Uterus (tissue), 4 donors: Measurements from ENCODE around the gene CDK6. TPM values are rescaled to one million over a fixed set of nuclear protein-coding genes. Genes with fewer than 3 reads are reported as not detected.

Source experiments
- DNase-seq, 2 donors: peaks; one replicate each; pipeline ENCODE4 v3.0.0-alpha.2; 2019 to 2020
- H3K27ac ChIP-seq, 2 donors: fragments of 200-600 bp; sonication (generic); 1 replicate in 1 of 2; 2 replicates in 1 of 2; pipeline ENCODE4 v1.5.1; 2016 to 2018
- H3K27me3 ChIP-seq, 2 donors: fragments of 200-600 bp; sonication (generic); one replicate each; pipeline ENCODE4 v1.5.1; 2018 to 2019; ENCODE audit warnings: control low read depth in 1 of 2
- H3K36me3 ChIP-seq, 2 donors: fragments of 200-600 bp; sonication (generic); one replicate each; pipeline ENCODE4 v1.5.1; 2019; ENCODE audit warnings: control low read depth in 1 of 2
- H3K4me1 ChIP-seq, 2 donors: fragments of 200-600 bp; sonication (generic); one replicate each; pipeline ENCODE4 v1.5.1; 2018 to 2019; ENCODE audit warnings: control low read depth in 1 of 2
- H3K4me3 ChIP-seq, 2 donors: fragments of 200-600 bp; sonication (generic); 1 replicate in 1 of 2; 2 replicates in 1 of 2; pipeline ENCODE4 v1.5.1; 2018 to 2019; ENCODE audit warnings: mild to moderate bottlenecking in 1 of 2
- H3K9me3 ChIP-seq, 2 donors: fragments of 200-600 bp; sonication (generic); one replicate each; pipeline ENCODE4 v1.5.1; 2019; ENCODE audit warnings: control low read depth in 1 of 2
- CTCF ChIP-seq, 4 experiments: fragments of 200-600 bp in 2 of 4; fragments of 450-650 bp in 2 of 4; sonication (generic) in 2 of 4; IDR thresholded peaks; one replicate each; pipeline ENCODE4 v1.5.1; 2016 to 2019; ENCODE audit warnings: antibody characterized with exemption in 4 of 4, mild to moderate bottlenecking in 2 of 4, moderate library complexity in 1 of 4
- POLR2A ChIP-seq, 2 donors: fragments of 450-650 bp; IDR thresholded peaks; one replicate each; pipeline ENCODE4 v1.6.1; 2016; ENCODE audit warnings: antibody characterized with exemption in 2 of 2, mild to moderate bottlenecking in 1 of 2, moderate library complexity in 1 of 2
- intact Hi-C: fragments of 100-400 bp; cut with DNase I; formaldehyde crosslinking; loops from one replicate; pipeline ENCODE4 v1.15.1; 2023; ENCODE audit warnings: low total_unique reads
- total RNA-seq, 4 donors: library from RNA; depleted of rRNA in 3 of 4; stranded (reverse); fragments of >200 nt in 3 of 4; gene quantifications; one replicate each; pipeline versions ENCODE4 v1.1.0 to v1.2.4, GENCODE V29; 2014 to 2023
- donor health status: DM: yes; HTN: yes; CAD: no.

The CDK6 gene
- total RNA-seq, 4 donors from 2014 or later = 5.9 to 117 (median 15.2) TPM

GRCh38 chr7:92830532-92831110 is 5.8 kb downstream of the CDK6 start:
- TF ChIP-seq CTCF (IDR thresholded peaks at IDR 0.05) (no peak), POLR2A (IDR thresholded peaks at IDR 0.05) (no peak)
- DNase-seq = no peak
- H3K4me1 ChIP-seq = peaks cover 0 to 8% of the 10 kb centered on the region in 2 donors
- H3K9me3 ChIP-seq = no peaks in the 10 kb centered on the region
- no peak overlapping the region for H3K4me3 ChIP-seq
- H3K27ac ChIP-seq = no peak overlapping the region
- no peaks in the 10 kb centered on the region for H3K27me3 ChIP-seq
- H3K36me3 ChIP-seq = no peaks in the 10 kb centered on the region
- intact Hi-C loops = no loop called here

- DNase-seq = no peak
- H3K4me3 ChIP-seq = no peak overlapping the region
- no peaks in the 10 kb centered on the region for H3K27me3 ChIP-seq
- intact Hi-C loops = no loop called here
- peaks cover 0 to 8% of the 10 kb centered on the region in 2 donors for H3K4me1 ChIP-seq
- no peak overlapping the region for H3K27ac ChIP-seq
- TF ChIP-seq CTCF (IDR thresholded peaks at IDR 0.05) (no peak), POLR2A (IDR thresholded peaks at IDR 0.05) (no peak)
- no peaks in the 10 kb centered on the region for H3K36me3 ChIP-seq
- no peaks in the 10 kb centered on the region for H3K9me3 ChIP-seq
Observed at GRCh38 chr7:92830027-92830426, 6.3 kb downstream of the CDK6 start.

GRCh38 chr7:92827464-92828120 is 8.8 kb downstream of the CDK6 start:
- no peak for DNase-seq
- H3K4me1 ChIP-seq = peaks cover 0 to 7% of the 10 kb centered on the region in 2 donors

GRCh38 chr7:92826258-92826938 is 10.0 kb downstream of the CDK6 start:
- TF ChIP-seq POLR2A (IDR thresholded peaks at IDR 0.05) (no peak), CTCF (IDR thresholded peaks at IDR 0.05) (no peak)
- Histone ChIP-seq H3K27ac (no peak overlapping the region), H3K4me1 (no peaks in the 10 kb centered on the region), H3K4me3 (no peak overlapping the region), H3K27me3 (no peaks in the 10 kb centered on the region), H3K36me3 (no peaks in the 10 kb centered on the region), H3K9me3 (no peaks in the 10 kb centered on the region)
- intact Hi-C loops = no loop called here
- DNase-seq = no peak

More at GRCh38 chr7:92827464-92828120, 8.8 kb downstream of the CDK6 start:
- Histone ChIP-seq H3K36me3 (no peaks in the 10 kb centered on the region), H3K27me3 (no peaks in the 10 kb centered on the region), H3K9me3 (no peaks in the 10 kb centered on the region), H3K27ac (no peak overlapping the region), H3K4me3 (no peak overlapping the region)
- TF ChIP-seq POLR2A (IDR thresholded peaks at IDR 0.05) (no peak), CTCF (IDR thresholded peaks at IDR 0.05) (no peak)
- intact Hi-C loops = no loop called here

GRCh38 chr7:92824901-92825480 is 11.4 kb downstream of the CDK6 start:
- TF ChIP-seq CTCF (IDR thresholded peaks at IDR 0.05) (no peak), POLR2A (IDR thresholded peaks at IDR 0.05) (no peak)
- DNase-seq = no peak
- Histone ChIP-seq H3K36me3 (no peaks in the 10 kb centered on the region), H3K27ac (no peak overlapping the region), H3K4me1 (no peaks in the 10 kb centered on the region), H3K27me3 (no peaks in the 10 kb centered on the region), H3K9me3 (no peaks in the 10 kb centered on the region), H3K4me3 (no peak overlapping the region)
- intact Hi-C loops = no loop called here
